HG03064 (cell line): ENCODE measurements around the gene ZNF595.
"Not testable (repeated sequence)": the region's sequence is repeated elsewhere in the genome, so short reads cannot be mapped to it uniquely, and the experiment has no call there.

Source experiments
- ATAC-seq: cut with Tn5 transposase; IDR thresholded peaks from one replicate; pipeline ENCODE4 v1.9.1; 2021; ENCODE audit warnings: low read depth; ENCODE audit not compliant: unreplicated experiment

ZNF595 gene

DNA sequence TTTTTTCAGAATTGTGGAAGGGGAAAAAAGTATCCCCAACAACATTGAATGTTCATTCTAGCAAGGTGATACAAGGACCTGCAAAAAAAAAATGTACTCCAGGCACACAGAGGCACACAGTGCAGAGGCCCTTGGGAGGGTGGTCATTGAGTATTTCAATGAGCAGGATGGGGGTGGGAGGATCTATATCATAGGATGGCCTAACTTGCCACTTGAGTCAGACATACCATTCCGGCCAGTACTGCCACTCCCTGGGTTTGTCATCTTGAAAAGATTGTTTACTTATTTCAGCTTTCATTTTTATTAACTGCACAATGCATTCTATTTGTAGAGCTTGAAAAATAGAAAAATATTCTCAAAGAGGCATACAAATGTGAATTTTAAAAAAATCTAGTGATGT lies 18.7 kb downstream of the ZNF595 start:
- ATAC-seq: no peak

DNA sequence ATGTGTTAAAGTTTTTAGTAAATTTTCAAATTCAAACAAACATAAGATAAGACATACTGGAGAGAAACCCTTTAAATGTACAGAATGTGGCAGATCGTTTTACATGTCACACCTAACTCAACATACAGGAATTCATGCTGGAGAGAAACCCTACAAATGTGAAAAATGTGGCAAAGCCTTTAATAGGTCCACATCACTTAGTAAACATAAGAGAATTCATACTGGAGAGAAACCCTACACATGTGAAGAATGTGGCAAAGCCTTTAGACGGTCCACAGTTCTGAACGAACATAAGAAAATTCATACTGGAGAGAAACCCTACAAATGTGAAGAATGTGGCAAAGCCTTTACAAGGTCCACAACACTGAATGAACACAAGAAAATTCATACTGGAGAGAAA lies 32.8 kb downstream of the ZNF595 start:
- ATAC-seq: no peak

DNA sequence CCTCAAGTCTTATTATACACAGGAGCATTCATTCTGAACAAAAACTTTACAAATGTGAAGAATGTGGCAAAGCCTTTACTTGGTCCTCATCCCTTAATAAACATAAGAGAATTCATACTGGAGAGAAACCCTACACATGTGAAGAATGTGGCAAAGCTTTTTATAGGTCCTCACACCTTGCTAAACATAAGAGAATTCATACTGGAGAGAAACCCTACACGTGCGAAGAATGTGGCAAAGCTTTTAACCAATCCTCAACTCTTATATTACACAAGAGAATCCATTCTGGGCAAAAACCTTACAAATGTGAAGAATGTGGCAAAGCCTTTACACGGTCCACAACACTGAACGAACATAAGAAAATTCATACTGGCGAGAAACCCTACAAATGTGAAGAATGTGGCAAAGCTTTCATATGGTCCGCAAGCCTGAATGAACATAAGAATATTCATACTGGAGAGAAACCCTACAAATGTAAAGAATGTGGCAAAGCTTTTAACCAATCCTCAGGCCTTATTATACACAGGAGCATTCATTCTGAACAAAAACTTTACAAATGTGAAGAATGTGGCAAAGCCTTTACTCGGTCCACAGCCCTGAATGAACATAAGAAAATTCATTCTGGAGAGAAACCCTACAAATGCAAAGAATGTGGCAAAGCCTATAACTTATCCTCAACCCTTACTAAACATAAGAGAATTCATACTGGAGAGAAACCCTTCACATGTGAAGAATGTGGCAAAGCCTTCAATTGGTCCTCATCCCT lies 33.6 kb downstream of the ZNF595 start:
- ATAC-seq: not testable (repeated sequence)

DNA sequence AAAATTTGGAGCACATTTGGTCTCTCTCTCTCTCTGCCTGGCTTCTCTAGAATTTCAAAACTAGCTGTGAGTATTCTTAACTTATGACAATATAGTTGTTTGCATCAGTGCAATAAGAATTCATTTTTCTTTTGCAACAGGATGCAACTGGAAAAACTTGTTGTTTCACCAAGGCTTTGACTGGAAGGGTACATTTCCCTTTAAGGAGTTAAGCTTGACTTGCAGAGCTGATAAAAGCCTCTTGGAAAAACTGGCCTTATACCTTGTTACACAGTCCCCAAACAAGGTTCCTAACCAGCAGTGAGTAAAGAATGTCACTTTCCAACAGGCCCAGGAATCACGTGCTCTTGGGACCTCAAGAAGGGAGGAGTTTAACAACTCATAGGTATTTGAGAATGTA lies 45.3 kb downstream of the ZNF595 start:
- ATAC-seq: no peak

DNA sequence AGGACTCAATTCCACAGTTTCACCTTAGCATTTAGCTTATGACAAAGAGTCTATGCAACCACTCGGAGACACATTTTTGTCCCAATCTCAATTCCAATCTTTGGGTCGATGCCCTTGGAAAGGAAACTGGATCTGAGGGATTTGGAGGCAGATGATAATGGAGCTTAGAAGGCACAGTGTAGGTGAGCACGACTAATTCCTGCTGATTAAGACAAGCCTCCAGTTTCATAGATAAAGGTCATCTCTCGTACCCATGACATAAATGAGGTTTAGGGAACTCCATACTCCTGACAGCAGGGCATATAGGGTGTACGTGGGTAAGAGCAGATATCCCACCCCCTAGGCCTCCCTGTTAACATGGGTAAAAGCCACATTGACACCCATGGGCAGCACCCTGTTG lies 46.7 kb downstream of the ZNF595 start:
- no peak for ATAC-seq

DNA sequence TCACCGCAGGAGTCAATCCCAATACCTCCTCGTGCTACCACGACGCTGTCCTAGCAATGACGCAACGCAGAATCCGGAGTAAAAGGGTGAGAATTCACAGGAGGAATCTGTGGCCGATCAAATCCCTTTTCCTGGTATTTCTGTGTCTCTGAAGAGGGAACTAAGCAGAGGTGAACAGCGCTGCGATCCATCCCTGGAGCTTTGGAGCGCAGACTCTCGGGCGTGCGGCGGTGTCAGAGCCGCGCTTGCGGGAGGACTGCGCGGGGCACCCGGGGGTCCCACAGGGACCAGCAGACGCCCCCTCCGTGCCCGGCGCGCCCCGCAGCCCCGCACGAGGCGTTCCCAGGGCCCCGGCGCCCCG lies 53.9 kb downstream of the ZNF595 start:
- no peak for ATAC-seq

DNA sequence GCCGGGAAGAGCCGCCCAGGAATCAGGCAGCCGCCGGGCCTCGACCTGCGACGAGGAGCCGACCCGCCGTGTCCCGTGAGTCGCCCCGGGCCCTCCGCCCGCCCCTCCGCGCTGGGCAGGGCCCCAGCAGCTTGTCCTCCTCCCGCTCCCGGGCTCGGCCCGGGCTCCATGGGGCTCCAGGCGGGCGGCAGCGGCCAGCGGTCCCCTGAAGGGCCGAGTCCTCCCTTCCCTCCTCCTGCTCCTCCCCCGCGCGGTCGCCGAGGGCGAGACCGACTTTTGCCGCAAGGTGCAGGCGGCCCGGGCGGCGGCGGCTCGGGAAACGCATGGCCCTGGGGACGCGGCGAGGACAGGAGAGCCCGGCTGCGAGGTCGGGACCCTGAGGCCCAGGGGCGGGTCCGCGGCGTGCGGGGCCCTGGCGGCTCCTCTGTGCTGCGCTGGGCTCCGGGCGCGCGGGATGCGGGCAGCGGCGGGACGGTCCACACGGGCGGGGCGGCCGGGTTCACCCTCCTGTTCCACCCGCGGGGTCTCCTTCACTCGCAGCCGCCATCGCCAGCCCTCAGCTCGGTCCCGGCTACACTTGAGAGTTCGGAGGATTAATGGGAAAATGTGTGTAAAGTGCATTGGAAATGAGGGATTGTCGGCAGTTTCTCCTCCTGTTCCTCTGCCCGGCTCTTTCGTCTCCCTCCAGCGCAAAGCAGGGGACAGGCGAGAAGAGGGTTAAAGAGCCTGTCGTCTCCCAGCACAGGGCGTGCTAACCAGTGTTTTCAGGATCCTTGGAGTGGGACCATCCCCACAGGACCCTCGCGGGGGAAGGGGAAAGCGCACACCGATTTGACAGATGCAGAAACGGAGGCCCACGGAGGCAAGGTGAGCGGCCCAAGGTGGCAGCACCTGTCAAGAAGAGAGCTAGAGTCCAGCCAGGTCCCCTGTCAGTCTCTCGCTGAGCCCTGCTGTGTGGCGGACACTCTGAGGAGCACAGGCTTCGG lies 54.6 kb downstream of the ZNF595 start:
- ATAC-seq: no peak

DNA sequence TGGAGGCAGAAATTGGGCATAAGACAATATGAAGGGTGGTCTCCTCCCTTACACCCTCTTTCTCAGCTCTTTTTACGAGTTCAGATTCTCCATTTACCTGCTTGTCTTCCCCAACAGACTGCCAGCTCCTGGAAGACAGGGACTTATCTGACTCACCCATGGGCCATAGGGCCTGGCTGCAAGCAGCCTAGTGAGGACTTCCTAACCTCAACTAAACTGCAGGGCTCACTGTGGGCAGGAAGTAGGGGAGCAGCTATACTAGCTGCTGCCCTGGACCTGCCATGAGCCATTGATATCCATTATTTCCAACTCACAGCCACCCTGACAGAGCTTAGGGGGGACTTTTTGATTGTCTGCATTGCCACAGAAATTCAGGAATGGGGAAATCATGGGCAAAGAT lies 59.6 kb downstream of the ZNF595 start:
- no peak for ATAC-seq

DNA sequence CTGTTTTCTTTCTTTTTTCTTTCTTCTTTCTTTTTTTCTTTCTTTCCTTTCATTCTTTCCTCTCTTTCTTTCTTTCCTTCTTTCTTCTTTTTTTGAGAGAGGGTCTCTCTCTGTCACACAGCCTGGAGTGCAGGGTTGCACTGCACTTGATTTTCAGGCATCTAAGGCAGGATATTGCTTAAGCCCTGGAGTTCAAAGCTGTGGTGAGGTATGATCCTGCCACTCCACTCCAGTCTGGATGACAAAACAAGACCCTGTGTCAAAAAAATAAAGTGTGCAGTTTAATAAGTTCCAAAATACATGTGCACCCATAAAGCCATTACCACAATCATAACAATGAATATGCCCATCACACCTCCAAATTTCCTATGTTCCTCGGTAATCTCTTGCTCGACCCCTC lies 60.6 kb downstream of the ZNF595 start:
- no peak for ATAC-seq

DNA sequence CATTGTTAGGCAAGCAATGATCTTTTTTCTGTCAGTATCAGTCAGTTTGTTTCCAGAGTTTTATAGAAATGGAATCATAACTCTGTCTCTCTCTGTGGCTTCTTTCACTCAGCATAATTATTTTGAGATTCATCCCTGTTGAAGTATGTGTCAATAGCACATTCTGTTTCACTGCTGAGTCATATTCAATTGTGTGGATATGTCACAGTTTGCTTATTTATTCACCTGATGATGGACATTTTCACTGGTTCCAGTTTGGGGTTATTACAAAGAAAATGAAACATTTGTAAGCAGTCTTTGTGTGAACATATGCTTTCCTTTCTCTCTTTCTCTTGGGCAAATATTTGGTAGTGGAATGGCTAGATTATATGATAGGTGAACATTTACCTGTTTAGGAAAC lies 61.0 kb downstream of the ZNF595 start:
- no peak for ATAC-seq

DNA sequence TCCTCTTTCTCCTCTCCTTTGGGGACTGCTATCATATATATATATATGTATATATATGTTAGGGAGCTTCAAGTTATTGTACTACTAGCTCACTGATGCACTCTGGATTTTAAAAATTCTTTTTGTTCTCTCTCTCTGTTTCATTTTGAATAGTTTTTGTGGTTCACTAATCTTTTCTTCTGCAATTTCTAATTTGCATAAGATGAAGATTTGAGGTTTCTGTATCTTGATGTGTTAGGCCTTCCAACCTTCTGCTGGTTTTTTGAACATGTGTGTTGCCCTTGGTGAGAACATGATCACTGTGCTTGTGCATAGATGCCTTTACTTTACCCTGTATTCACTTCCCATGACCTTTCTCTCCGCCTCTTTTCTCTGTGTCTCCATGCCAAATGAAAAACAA lies 63.4 kb downstream of the ZNF595 start:
- ATAC-seq: no peak

DNA sequence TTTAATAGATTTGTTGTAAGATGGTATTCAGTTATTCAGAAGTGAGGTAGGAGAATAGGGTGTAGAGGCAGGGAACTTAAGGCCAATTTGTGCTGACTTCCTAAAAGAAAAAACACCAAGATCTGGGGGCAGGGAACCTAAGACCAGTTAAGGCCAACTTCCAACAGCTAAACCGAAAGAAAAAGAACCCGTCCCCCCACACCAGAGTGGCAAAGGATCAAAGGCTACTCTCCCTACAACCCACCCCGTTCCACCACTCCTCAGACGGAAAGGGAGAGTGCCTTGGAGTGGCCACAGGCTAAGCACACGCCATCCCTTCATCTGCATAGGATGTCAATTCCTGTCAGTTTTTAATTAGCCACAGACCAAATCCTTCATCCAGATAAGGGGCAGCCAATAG lies 67.5 kb downstream of the ZNF595 start:
- ATAC-seq: no peak

DNA sequence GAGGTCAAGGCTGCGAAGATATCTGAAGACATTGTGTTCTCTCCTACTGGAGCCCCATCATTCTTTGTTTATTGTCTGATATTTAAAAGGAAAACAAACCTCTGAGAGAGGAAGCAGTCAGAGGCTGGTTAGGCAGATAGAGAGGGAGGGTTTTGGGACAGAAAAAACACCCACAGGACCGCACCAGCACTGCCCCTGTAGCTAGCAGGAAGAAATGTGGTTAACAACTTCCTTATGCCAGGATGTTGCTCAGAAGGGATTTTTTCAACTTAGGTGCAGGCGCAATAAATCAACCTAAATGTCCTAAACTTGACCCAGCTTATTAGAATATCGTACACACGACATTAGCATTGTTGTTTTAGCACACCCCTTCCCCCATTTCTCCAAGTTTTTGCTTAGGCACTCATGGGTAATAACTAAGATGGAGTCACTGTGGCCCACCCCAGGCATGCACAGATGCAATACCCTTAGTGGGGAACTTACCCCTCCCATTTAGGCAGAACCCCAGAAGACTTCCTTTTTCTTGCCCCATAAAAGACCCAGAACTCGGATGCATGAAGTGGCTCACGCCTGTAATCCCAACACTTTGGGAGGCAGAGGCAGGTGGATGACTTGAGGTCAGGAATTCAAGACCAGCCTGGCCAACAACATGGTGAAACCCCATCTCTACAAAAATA lies 68.4 kb downstream of the ZNF595 start:
- ATAC-seq: no peak

DNA sequence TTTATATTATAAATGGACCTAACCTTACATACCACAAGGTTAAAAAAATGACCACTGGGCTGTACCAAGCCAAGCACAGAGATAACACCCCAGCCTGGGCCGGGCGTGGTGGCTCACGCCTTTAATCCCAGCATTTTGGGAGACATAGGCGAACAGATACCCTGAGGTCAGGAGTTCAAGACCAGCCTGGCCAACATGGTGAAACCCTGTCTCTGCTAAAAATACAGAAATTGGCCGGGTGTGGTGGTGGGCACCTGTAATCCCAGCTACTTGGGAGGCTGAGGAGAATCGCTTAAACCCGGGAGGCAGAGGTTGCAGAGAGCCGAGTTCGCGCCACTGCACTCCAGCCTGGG lies 70.8 kb downstream of the ZNF595 start:
- ATAC-seq: not testable (repeated sequence)

DNA sequence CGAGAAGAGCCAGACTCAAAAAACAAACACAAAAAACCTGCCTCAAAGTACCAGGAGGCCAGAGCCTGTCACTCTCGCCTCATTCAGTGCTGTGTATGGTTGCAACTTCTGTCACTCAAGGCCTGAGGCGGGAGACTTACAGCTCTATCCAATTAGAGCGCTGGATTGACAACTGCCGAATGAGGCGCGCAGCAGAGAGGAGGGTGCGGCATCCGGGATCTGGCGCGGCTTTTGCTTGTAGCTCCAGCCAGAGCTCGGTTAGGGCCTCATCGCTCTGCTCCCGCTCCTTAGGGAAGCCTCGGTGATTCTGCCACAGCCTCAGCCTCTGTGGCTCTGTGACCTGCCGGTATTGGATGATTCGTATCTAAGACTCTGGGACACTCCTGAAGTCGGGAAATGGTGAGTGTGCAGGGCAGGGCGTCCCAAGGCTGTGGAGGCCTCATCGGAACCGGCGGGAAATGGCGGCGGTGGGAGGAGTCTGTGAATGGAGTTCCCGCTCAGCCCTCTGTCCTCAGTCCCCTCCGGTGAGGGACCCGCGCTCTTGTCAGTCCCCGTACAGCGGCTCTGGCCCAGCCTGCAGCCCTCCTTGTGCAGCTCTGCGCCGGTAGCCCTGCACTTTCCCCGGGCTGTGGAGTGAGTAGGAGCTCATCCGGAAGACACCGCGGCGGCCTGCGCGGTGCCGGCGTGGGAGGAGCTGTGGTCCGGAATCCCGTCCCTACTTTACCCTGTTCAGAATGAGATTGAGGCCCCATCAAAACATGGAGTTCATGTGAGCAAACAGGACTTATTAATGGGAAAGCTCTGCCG lies 71.4 kb downstream of the ZNF595 start, which contains the start of gene ZNF718:
ZNF718 (plus strand) TSS at position 227 of the 807 bp plus-strand sequence; CDS start at position 397, 170 bp downstream.
- peak; percentile 97 for ATAC-seq

DNA sequence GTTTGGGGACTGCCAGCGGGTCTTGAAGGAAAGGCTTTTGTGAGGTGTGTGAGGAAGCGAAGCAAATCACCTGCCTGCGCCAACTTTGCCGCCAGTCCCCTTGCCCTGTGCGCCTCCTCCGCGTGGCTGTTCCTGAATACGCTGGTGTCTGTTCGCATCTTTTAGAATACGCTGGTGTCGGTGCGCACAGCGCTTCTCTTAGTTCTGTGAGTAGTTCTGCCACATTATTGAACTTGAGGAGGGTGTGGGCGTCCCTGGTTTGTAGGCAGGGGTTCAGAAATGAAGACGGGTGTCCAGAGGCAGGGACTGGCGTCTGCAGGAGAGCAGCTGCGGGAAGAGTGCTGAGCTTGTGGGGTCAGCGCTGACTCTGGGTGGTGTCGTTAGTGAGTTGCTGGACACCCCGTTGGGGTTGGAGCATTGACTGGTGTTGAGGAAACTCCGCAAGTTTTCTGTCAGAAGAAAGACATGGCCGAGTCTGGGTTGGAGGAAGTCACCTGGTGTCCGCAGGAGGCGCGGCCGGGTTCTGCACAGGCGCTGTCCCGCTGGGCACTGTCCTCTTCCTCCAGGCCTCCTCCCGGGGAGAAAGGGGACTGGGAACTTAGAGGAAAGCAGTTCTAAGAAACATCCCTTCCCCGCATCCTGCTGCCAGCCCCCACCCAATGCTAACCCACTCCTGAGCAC lies 72.1 kb downstream of the ZNF595 start:
- ATAC-seq: peak; percentile 7

DNA sequence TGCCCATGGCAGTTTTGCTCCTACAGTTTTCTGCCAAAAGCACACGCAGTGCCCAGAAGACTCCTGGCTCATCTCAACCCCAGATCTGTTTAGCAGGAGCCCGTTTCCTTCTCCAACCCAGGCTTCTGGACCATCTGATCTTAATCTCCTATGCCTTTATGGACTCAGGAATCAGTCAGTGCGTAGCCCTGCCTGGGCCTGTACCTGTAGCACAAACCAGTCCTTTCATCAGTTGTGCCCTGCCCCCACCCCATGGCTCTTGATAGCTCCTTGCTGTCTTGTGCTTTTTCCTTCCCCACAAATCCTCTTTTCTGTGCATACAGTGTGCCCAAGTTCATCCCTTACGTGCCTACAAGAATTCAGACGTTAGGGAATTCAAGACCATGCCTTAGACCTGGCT lies 72.7 kb downstream of the ZNF595 start:
- no peak for ATAC-seq

DNA sequence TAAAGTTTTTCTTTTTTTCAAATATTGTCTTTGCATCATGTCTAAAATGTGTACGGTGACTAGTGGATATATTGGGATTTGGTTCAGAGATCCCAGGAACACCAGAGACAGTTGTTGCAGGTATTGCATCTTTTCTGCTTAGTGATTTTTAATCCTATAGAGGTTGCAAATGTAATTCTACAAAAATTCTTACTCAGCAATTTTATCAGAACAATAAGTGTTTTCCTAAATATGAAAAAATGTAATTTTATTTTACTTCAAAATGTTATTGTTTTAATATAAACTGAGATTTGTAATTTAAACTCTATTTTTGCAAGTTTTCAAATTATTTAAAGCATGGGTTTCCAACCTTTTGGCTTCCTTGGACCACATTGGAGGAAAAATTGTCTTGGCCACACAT lies 79.4 kb downstream of the ZNF595 start:
- no peak for ATAC-seq
